IMR-90 (cell line): Measurements from ENCODE around the gene FOXO3. TPM values are rescaled to one million over a fixed set of nuclear protein-coding genes. Genes with fewer than 3 reads are reported as not detected.

Source experiments
- ATAC-seq: fragments of 200-7000 bp; cut with Tn5 transposase; 2 replicates; pipeline ENCODE4 v1.9.1; 2020; ENCODE audit warnings: low read depth, mild to moderate bottlenecking, moderate library complexity
- BruUV-seq: library from RNA; stranded (reverse); fragments of 400-500 nt; replicated peaks from 2 replicates; lab custom pipeline; 2021; lab: Mats Ljungman, UMichigan
- CTCF ChIA-PET: fragments of 300-600 bp; formaldehyde crosslinking; extraction: SDS; loops from one replicate; lab custom pipeline; 2021; ENCODE audit warnings: antibody characterized with exemption; lab: Yijun Ruan, JAX
- POLR2A ChIA-PET: fragments of 300-600 bp; sonication (Branson Sonifier 250); formaldehyde crosslinking; loops from one replicate; lab custom pipeline; 2022; ENCODE audit warnings: antibody characterized with exemption; ENCODE audit not compliant: unreplicated experiment; lab: Charles Lee
- DNase-seq: peaks from one replicate; pipeline ENCODE4 v3.0.0; 2013
- H2AFZ ChIP-seq: replicated peaks from 2 replicates; pipeline ENCODE3; 2013; ENCODE audit warnings: low read length, mild to moderate bottlenecking; ENCODE audit not compliant: poor library complexity
- H2AK5ac ChIP-seq: 2 replicates; pipeline ENCODE4 v1.6.1; 2013; ENCODE audit warnings: low read depth, low read length, inconsistent platforms
- H2AK9ac ChIP-seq: replicated peaks from 2 replicates; pipeline ENCODE3; 2013; ENCODE audit warnings: mild to moderate bottlenecking, low read depth, low read length, moderate library complexity; ENCODE audit not compliant: poor library complexity
- H2BK120ac ChIP-seq: 2 replicates; pipeline ENCODE4 v1.6.1; 2013; ENCODE audit warnings: low read depth, low read length, inconsistent platforms
- H2BK15ac ChIP-seq: 3 replicates; pipeline ENCODE4 v1.6.1; 2013; ENCODE audit warnings: low read depth, low read length, inconsistent platforms
- H2BK20ac ChIP-seq: 2 replicates; pipeline ENCODE4 v1.6.1; 2013; ENCODE audit warnings: low read depth, mild to moderate bottlenecking, inconsistent platforms, low read length, moderate library complexity
- H2BK5ac ChIP-seq: 2 replicates; pipeline ENCODE4 v1.6.1; 2013; ENCODE audit warnings: mild to moderate bottlenecking, low read depth, low read length, inconsistent platforms; ENCODE audit not compliant: poor library complexity, severe bottlenecking
- H3K14ac ChIP-seq: replicated peaks from 2 replicates; pipeline ENCODE4 v1.6.1; 2013; ENCODE audit warnings: low read depth, low read length, inconsistent platforms
- H3K18ac ChIP-seq: 2 replicates; pipeline ENCODE4 v1.6.1; 2013; ENCODE audit warnings: low read depth, low read length, control low read depth
- H3K23ac ChIP-seq: 2 replicates; pipeline ENCODE4 v1.6.1; 2013; ENCODE audit warnings: low read depth, low read length, inconsistent platforms
- H3K27ac ChIP-seq: 2 replicates; pipeline ENCODE4 v1.5.1; 2013; ENCODE audit warnings: mild to moderate bottlenecking, control low read depth, low read length; ENCODE audit not compliant: insufficient read depth
- H3K27me3 ChIP-seq: 2 replicates; pipeline ENCODE4 v1.6.1; 2013; ENCODE audit warnings: low read length; ENCODE audit not compliant: control insufficient read depth, insufficient read depth
- H3K36me3 ChIP-seq: 2 replicates; pipeline ENCODE4 v1.6.1; 2013; ENCODE audit warnings: low read length, mixed read lengths; ENCODE audit not compliant: control insufficient read depth, insufficient read depth
- H3K4ac ChIP-seq: 2 replicates; pipeline ENCODE4 v1.6.1; 2013; ENCODE audit warnings: low read depth, low read length, inconsistent platforms
- H3K4me1 ChIP-seq: 2 replicates; pipeline ENCODE4 v1.6.1; 2013; ENCODE audit warnings: low read length, mixed read lengths; ENCODE audit not compliant: control insufficient read depth, insufficient read depth
- H3K4me2 ChIP-seq: 2 replicates; pipeline ENCODE4 v1.6.1; 2013; ENCODE audit warnings: low read depth, mild to moderate bottlenecking, control low read depth, low read length, moderate library complexity
- H3K4me3 ChIP-seq: 2 replicates; pipeline ENCODE4 v1.5.1; 2013; ENCODE audit warnings: low read depth, mild to moderate bottlenecking, control low read depth, low read length, moderate library complexity; ENCODE audit not compliant: insufficient read depth
- H3K56ac ChIP-seq: 2 replicates; pipeline ENCODE4 v1.6.1; 2013; ENCODE audit warnings: low read length, inconsistent platforms; ENCODE audit not compliant: insufficient read depth; ENCODE audit errors: extremely low read depth
- H3K79me1 ChIP-seq, 2 experiments: 2 replicates each; pipeline ENCODE4 v1.6.1; 2013; ENCODE audit warnings: low read length in 2 of 2, inconsistent platforms in 1 of 2, low read depth in 1 of 2
- H3K9ac ChIP-seq: 2 replicates; pipeline ENCODE4 v1.6.1; 2013; ENCODE audit warnings: low read depth, low read length, control low read depth
- H3K9me1 ChIP-seq: 2 replicates; pipeline ENCODE4 v1.6.1; 2013; ENCODE audit warnings: low read length, inconsistent platforms; ENCODE audit not compliant: insufficient read depth
- H3K9me3 ChIP-seq: 2 replicates; pipeline ENCODE4 v1.6.1; 2013; ENCODE audit warnings: low read length; ENCODE audit not compliant: control insufficient read depth, insufficient read depth
- H4K20me1 ChIP-seq: 2 replicates; pipeline ENCODE4 v1.6.1; 2013; ENCODE audit warnings: low read length, inconsistent platforms; ENCODE audit not compliant: insufficient read depth
- H4K5ac ChIP-seq: 2 replicates; pipeline ENCODE4 v1.6.1; 2013; ENCODE audit warnings: mild to moderate bottlenecking, low read depth, low read length, control low read depth
- H4K8ac ChIP-seq, 2 experiments: 2 replicates each; pipeline ENCODE4 v1.6.1; 2013; ENCODE audit warnings: low read depth in 2 of 2, low read length in 2 of 2, control low read depth in 1 of 2, inconsistent platforms in 1 of 2
- H4K91ac ChIP-seq: 2 replicates; pipeline ENCODE4 v1.6.1; 2013; ENCODE audit warnings: low read depth, low read length, inconsistent platforms; ENCODE audit not compliant: insufficient read depth
- CEBPB ChIP-seq: IDR thresholded peaks from 2 replicates; pipeline ENCODE4 v1.6.1; 2012; ENCODE audit warnings: low read depth, low read length, improper control_type of control experiment
- ELK1 ChIP-seq: fragments of 150-350 bp; IDR thresholded peaks from 2 replicates; pipeline ENCODE4 v1.6.1; 2016; ENCODE audit warnings: low read depth, mild to moderate bottlenecking, low read length, moderate library complexity, borderline replicate concordance
- FOS ChIP-seq: fragments of 150-350 bp; IDR thresholded peaks from 2 replicates; pipeline ENCODE4 v1.6.1; 2016; ENCODE audit warnings: low read depth, low read length
- RAD21 ChIP-seq: IDR thresholded peaks from 2 replicates; pipeline ENCODE4 v1.6.1; 2012; ENCODE audit warnings: low read length, improper control_type of control experiment
- RFX5 ChIP-seq: IDR thresholded peaks from 2 replicates; pipeline ENCODE4 v1.8.0; 2012; ENCODE audit warnings: low read depth, mild to moderate bottlenecking, low read length, moderate library complexity
- SMC3 ChIP-seq: fragments of 150-350 bp; IDR thresholded peaks from 2 replicates; pipeline ENCODE4 v1.6.1; 2016; ENCODE audit warnings: low read depth, mild to moderate bottlenecking, antibody characterized with exemption, low read length, moderate library complexity
- WGBS, 2 experiments: methylation state at CpG; one replicate each; pipeline versions ENCODE4 v1.1.5 to v1.1.7; 2013; ENCODE audit warnings: missing lambda C conversion rate in 2 of 2; ENCODE audit not compliant: insufficient read length in 1 of 2; ENCODE audit errors: extremely low coverage in 2 of 2; 5-methylcytosine and 5-hydroxymethylcytosine counted together
- dilution Hi-C: fragments of 300-500 bp; cut with HindIII; formaldehyde crosslinking; loops from one replicate; pipeline ENCODE4 v1.14.3; 2018; ENCODE audit warnings: low sequenced_read_pairs; ENCODE audit not compliant: unreplicated experiment
- in situ Hi-C: fragments of 300-500 bp; cut with MboI; formaldehyde crosslinking; loops from 3 replicates; pipeline ENCODE4 v1.14.3; 2019; ENCODE audit warnings: low sequenced_read_pairs, inconsistent platforms, mixed read lengths
- intact Hi-C: fragments of 100-400 bp; cut with micrococcal nuclease; formaldehyde crosslinking; loops from 2 replicates; pipeline ENCODE4 v1.10.0; 2022
- polyA plus RNA-seq, 3 experiments: library from polyadenylated mRNA; depleted of rRNA; stranded (reverse); fragments of >200 nt; gene quantifications; 2 replicates each; pipeline ENCODE4 v1.2.3, GENCODE V29; 2012; ENCODE audit warnings: low replicate concordance in 1 of 3
- total RNA-seq: library from RNA; depleted of rRNA; stranded (reverse); fragments of >200 nt; gene quantifications from 2 replicates; pipeline ENCODE4 v1.2.3, GENCODE V29; 2012

FOXO3 gene
- total and polyA plus RNA-seq, 2 of the 4 experiments (the other 2 are of a cell fraction) = 17.5 to 38.7 TPM

DNA sequence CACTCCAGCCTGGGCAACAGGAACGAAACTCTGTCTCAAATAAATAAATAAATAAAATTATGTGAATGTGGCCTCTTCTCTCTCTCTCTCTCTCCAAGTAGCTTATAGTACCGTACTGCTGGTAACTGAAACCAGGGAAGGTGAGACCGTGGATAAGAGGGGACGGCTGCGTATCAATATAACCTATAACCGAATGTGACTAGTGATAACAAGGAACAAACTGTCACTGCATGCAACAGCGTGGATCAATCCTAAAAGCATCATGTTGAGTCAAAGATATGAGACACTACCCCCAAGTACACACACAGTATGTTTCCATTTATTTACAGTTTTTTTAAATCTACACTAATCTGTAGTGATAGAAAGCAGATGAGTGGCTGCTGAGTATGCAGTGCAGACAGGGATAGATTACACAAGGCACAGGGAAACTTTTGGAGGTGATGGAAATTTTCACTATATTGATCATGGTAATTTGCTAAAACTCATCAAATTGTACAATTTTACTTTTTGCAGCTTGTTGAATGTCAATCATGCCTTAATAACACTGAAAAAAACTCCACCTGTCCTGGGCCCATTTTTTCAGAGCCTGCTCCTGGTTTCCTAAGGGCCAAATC is 166.1 kb downstream of the FOXO3 start:
- H3K4ac ChIP-seq = no peak overlapping the region
- H3K36me3 ChIP-seq = no peaks in the 10 kb centered on the region
- in situ Hi-C loops = no loop called here
- H3K18ac ChIP-seq = no peak overlapping the region
- no peak overlapping the region for H3K14ac ChIP-seq
- POLR2A ChIA-PET = no interaction called here
- H2AK5ac ChIP-seq = no peak overlapping the region
- no TSS peak for BruUV-seq
- H3K4me3 ChIP-seq = no peak overlapping the region
- no CpG with 5 or more reads among the region's 7 CpGs for WGBS, 2 experiments
- H2AFZ ChIP-seq = no peak overlapping the region
- TF ChIP-seq SMC3 (no peak), CEBPB (no peak), ELK1 (no peak), FOS (no peak), RAD21 (no peak), RFX5 (no peak)
- no peak overlapping the region for H4K91ac ChIP-seq
- peaks cover 4% of the 10 kb centered on the region for H3K4me1 ChIP-seq
- H3K56ac ChIP-seq = no peak overlapping the region
- intact Hi-C loops = no loop called here
- ATAC-seq (no peak), DNase-seq (no peak)
- H4K8ac ChIP-seq = no peak overlapping the region
- H3K9me1 ChIP-seq = 0 out of 2 replicates have a peak, but pooled peaks cover 3% of the 10 kb centered on the region
- no peak overlapping the region for H3K27ac ChIP-seq
- H3K79me1 ChIP-seq = no peaks in the 10 kb centered on the region
- no peak overlapping the region for H3K4me2 ChIP-seq
- no peak overlapping the region for H2BK15ac ChIP-seq
- no peak overlapping the region for H2AK9ac ChIP-seq
- CTCF ChIA-PET = no interaction called here
- no peak overlapping the region for H2BK120ac ChIP-seq
- H2BK5ac ChIP-seq = no peak overlapping the region
- dilution Hi-C loops = no loop called here
- no peaks in the 10 kb centered on the region for H3K27me3 ChIP-seq
- H4K5ac ChIP-seq = no peak overlapping the region
- no peak overlapping the region for H3K9ac ChIP-seq
- no peak overlapping the region for H3K23ac ChIP-seq
- H4K20me1 ChIP-seq = no peaks in the 10 kb centered on the region
- peaks cover 5% of the 10 kb centered on the region; the same call in 1 of the 2 replicates for H3K9me3 ChIP-seq
- H2BK20ac ChIP-seq = no peak overlapping the region
